Mesenchymal stem cell (in vitro differentiated cells and primary cell): ENCODE data around the gene MAPK10.

Source experiments
- DNase-seq: peaks from one replicate; pipeline ENCODE4 v3.0.0-alpha.2; 2013
- H2AFZ ChIP-seq: one replicate; pipeline ENCODE4 v1.6.1; 2013; ENCODE audit warnings: low read depth, mild to moderate bottlenecking, control low read depth, inconsistent platforms, low read length, moderate library complexity
- H2AK5ac ChIP-seq: 2 replicates; pipeline ENCODE4 v1.6.1; 2013; ENCODE audit warnings: low read length, moderate library complexity, mild to moderate bottlenecking, inconsistent platforms; ENCODE audit not compliant: severe bottlenecking
- H2BK120ac ChIP-seq: one replicate; pipeline ENCODE4 v1.6.1; 2013; ENCODE audit warnings: low read depth, mild to moderate bottlenecking, inconsistent platforms, low read length, moderate library complexity
- H2BK12ac ChIP-seq, 2 experiments: one replicate each; pipeline ENCODE4 v1.6.1; 2013; ENCODE audit warnings: inconsistent platforms in 2 of 2, low read length in 2 of 2, mild to moderate bottlenecking in 2 of 2, moderate library complexity in 2 of 2, control low read depth in 1 of 2
- H2BK15ac ChIP-seq: one replicate; pipeline ENCODE4 v1.6.1; 2013; ENCODE audit warnings: mild to moderate bottlenecking, low read depth, inconsistent platforms; ENCODE audit not compliant: poor library complexity, severe bottlenecking
- H2BK5ac ChIP-seq: 2 replicates; pipeline ENCODE4 v1.6.1; 2013; ENCODE audit warnings: low read depth, mild to moderate bottlenecking, low read length, control low read depth, inconsistent platforms; ENCODE audit not compliant: poor library complexity, severe bottlenecking
- H3K14ac ChIP-seq, 2 experiments: one replicate each; pipeline ENCODE4 v1.6.1; 2013; ENCODE audit warnings: inconsistent platforms in 2 of 2, low read length in 2 of 2, control low read depth in 1 of 2, mild to moderate bottlenecking in 1 of 2, moderate library complexity in 1 of 2
- H3K18ac ChIP-seq, 2 experiments: one replicate each; pipeline ENCODE4 v1.6.1; 2013; ENCODE audit warnings: inconsistent platforms in 2 of 2, low read length in 2 of 2, control low read depth in 1 of 2, low read depth in 1 of 2, mild to moderate bottlenecking in 1 of 2
- H3K23ac ChIP-seq, 2 experiments: one replicate each; pipeline ENCODE4 v1.6.1; 2013; ENCODE audit warnings: inconsistent platforms in 2 of 2, low read length in 2 of 2, mild to moderate bottlenecking in 2 of 2, moderate library complexity in 2 of 2, control low read depth in 1 of 2
- H3K27ac ChIP-seq: 2 replicates; pipeline ENCODE4 v1.5.1; 2013; ENCODE audit warnings: mild to moderate bottlenecking, moderate library complexity, low read length, control low read depth, inconsistent platforms; ENCODE audit not compliant: poor library complexity, severe bottlenecking
- H3K27me3 ChIP-seq, 2 experiments: 2 replicates each; pipeline versions ENCODE4 v1.6.1 to v1.7.0; 2013; ENCODE audit warnings: low read length in 2 of 2, mild to moderate bottlenecking in 2 of 2, moderate library complexity in 2 of 2, control low read depth in 1 of 2, inconsistent platforms in 1 of 2; ENCODE audit not compliant: control insufficient read depth in 1 of 2, insufficient read depth in 1 of 2
- H3K36me3 ChIP-seq, 2 experiments: 2 replicates each; pipeline versions ENCODE4 v1.6.1 to v1.7.0; 2013; ENCODE audit warnings: low read length in 2 of 2, control low read depth in 1 of 2, inconsistent platforms in 1 of 2, low read depth in 1 of 2, mild to moderate bottlenecking in 1 of 2; ENCODE audit not compliant: insufficient read depth in 2 of 2, control insufficient read depth in 1 of 2
- H3K4ac ChIP-seq, 2 experiments: one replicate each; pipeline ENCODE4 v1.6.1; 2013; ENCODE audit warnings: inconsistent platforms in 2 of 2, low read length in 2 of 2, mild to moderate bottlenecking in 2 of 2, moderate library complexity in 2 of 2, control low read depth in 1 of 2, low read depth in 1 of 2
- H3K4me1 ChIP-seq: 2 replicates; pipeline ENCODE4 v1.6.1; 2013; ENCODE audit warnings: low read depth, low read length, control low read depth; ENCODE audit not compliant: control insufficient read depth, insufficient read depth
- H3K4me2 ChIP-seq: 2 replicates; pipeline ENCODE4 v1.6.1; 2013; ENCODE audit warnings: low read length, mild to moderate bottlenecking, inconsistent platforms; ENCODE audit not compliant: poor library complexity, severe bottlenecking
- H3K4me3 ChIP-seq, 2 experiments: 2 replicates each; pipeline versions ENCODE4 v1.5.1 to v1.7.0; 2013; ENCODE audit warnings: low read length in 2 of 2, mild to moderate bottlenecking in 2 of 2, control low read depth in 1 of 2, low read depth in 1 of 2; ENCODE audit not compliant: insufficient read depth in 1 of 2
- H3K79me1 ChIP-seq: replicated peaks from 2 replicates; pipeline ENCODE4 v1.6.1; 2013; ENCODE audit warnings: mild to moderate bottlenecking, control low read depth, low read length, inconsistent platforms; ENCODE audit not compliant: poor library complexity, severe bottlenecking
- H3K9ac ChIP-seq: 2 replicates; pipeline ENCODE4 v1.7.0; 2013; ENCODE audit warnings: mild to moderate bottlenecking, low read length, moderate library complexity
- H3K9me3 ChIP-seq: 2 replicates; pipeline ENCODE4 v1.7.0; 2013; ENCODE audit warnings: mild to moderate bottlenecking, low read length; ENCODE audit not compliant: control insufficient read depth
- H4K8ac ChIP-seq: one replicate; pipeline ENCODE4 v1.6.1; 2013; ENCODE audit warnings: inconsistent platforms, mild to moderate bottlenecking, low read length, moderate library complexity
- H4K91ac ChIP-seq: one replicate; pipeline ENCODE4 v1.6.1; 2013; ENCODE audit warnings: mild to moderate bottlenecking, low read length, inconsistent platforms
- whole genome bisulfite sequencing: methylation state at CpG from one replicate; pipeline ENCODE4 v1.1.7; 2013; ENCODE audit warnings: mixed read lengths; 5-methylcytosine and 5-hydroxymethylcytosine counted together

The MAPK10 gene

DNA sequence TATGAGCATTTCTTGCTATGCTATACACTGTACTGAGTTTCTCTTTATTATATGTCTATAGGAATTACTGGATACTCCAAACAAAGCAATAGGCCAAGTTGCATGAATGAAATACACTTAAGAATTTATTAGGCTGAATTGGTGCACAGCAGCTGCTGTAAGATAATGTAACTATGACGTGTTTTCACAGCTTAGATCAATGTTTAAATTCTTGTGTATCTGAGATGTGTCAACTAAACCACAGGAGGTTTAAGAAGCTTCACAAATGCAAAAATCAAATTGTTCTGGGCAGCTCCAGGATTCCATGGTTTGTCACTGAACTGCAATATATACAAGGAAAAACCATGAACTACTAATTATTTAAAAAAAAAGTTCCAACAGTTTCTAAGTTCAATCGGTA is 156.7 kb downstream of the MAPK10 start:
- no peak for DNase-seq
- Histone ChIP-seq H2AK5ac (no peak overlapping the region), H2BK12ac (no peak overlapping the region), H3K27me3 (no peaks in the 10 kb centered on the region), H3K9ac (no peak overlapping the region), H2BK120ac (no peak overlapping the region), H3K36me3 (no peaks in the 10 kb centered on the region), H4K91ac (no peak overlapping the region), H3K23ac (no peak overlapping the region), H3K9me3 (no peaks in the 10 kb centered on the region), H3K27ac (no peak overlapping the region), H2BK5ac (no peak overlapping the region), H3K4me1 (no peaks in the 10 kb centered on the region), H2AFZ (no peak overlapping the region), H3K18ac (no peak overlapping the region), H3K79me1 (no peaks in the 10 kb centered on the region), H4K8ac (no peak overlapping the region), H3K4me2 (no peak overlapping the region), H3K14ac (no peak overlapping the region), H3K4me3 (no peak overlapping the region), H2BK15ac (no peak overlapping the region), H3K4ac (no peak overlapping the region)
- 69% methylated on average over 1 of the region's 2 CpGs for WGBS

GRCh38 chr4:86185659-86186058 is 174.2 kb downstream of the MAPK10 start:
- Histone ChIP-seq H4K91ac (no peak overlapping the region), H3K9me3 (peaks cover 13% of the 10 kb centered on the region), H3K4ac (no peak overlapping the region), H2AFZ (no peak overlapping the region), H3K4me3 (no peak overlapping the region), H4K8ac (no peak overlapping the region), H2BK12ac (no peak overlapping the region), H3K36me3 (no peaks in the 10 kb centered on the region), H2AK5ac (no peak overlapping the region), H3K27me3 (no peaks in the 10 kb centered on the region), H3K79me1 (no peaks in the 10 kb centered on the region), H2BK5ac (no peak overlapping the region), H2BK120ac (no peak overlapping the region), H3K4me2 (no peak overlapping the region), H3K27ac (no peak overlapping the region), H3K9ac (no peak overlapping the region), H3K4me1 (peaks cover 3% of the 10 kb centered on the region), H2BK15ac (no peak overlapping the region), H3K23ac (no peak overlapping the region), H3K14ac (no peak overlapping the region), H3K18ac (no peak overlapping the region)
- WGBS = 81% methylated on average over 1 of the region's 1 CpG
- DNase-seq = no peak

- Histone ChIP-seq H2BK5ac (no peak overlapping the region), H2AFZ (no peak overlapping the region), H3K4ac (no peak overlapping the region), H3K27me3 (no peaks in the 10 kb centered on the region), H3K23ac (no peak overlapping the region), H2BK120ac (no peak overlapping the region), H4K91ac (no peak overlapping the region), H3K9me3 (peaks cover 8% of the 10 kb centered on the region), H2AK5ac (no peak overlapping the region), H2BK15ac (no peak overlapping the region), H3K4me3 (no peak overlapping the region), H4K8ac (no peak overlapping the region), H3K14ac (no peak overlapping the region), H3K27ac (peak overlapping the region; percentile 53), H2BK12ac (no peak overlapping the region), H3K4me1 (peaks cover 3% of the 10 kb centered on the region), H3K4me2 (no peak overlapping the region), H3K9ac (no peak overlapping the region), H3K36me3 (no peaks in the 10 kb centered on the region), H3K18ac (peak overlapping the region in 1 of 2 experiments; percentile 12), H3K79me1 (no peaks in the 10 kb centered on the region)
- DNase-seq = no peak
- 95% methylated on average over 5 of the region's 5 CpGs for WGBS
Measured at GRCh38 chr4:86184901-86185285, 175.0 kb downstream of the MAPK10 start.

DNA sequence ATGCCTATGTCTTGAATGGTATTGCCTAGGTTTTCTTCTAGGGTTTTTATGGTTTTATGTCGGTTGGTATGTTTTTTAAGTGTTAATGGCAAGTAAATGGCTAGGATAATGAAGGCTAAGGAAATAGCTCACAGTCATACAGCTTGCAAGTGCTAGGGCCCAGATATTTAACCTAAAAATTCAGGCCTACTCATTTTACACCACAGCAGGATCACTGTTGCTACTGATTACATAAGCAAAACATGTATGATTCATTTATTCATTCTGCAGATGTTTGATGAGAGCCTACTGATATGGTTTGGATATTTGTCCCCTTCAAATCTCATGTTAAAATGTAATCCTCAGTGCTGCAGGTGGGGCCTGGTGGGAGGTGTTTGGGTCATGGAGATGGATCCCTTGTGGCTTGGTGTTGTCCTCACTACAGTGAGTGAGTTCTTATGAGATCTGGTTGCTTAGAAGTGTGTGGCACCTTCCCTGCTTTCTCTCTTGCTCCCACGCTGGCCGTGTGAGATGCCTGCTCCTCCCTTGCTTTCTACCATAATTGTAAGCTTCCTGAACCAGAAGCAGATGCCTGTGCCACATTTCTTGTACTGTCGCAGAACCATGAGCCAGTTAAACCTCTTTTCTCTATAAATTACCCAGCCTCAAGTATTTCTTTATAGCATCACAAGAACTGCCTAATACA is 175.5 kb downstream of the MAPK10 start:
- Histone ChIP-seq H3K9ac (no peak overlapping the region), H2AFZ (no peak overlapping the region), H3K36me3 (no peaks in the 10 kb centered on the region), H2AK5ac (no peak overlapping the region), H3K9me3 (peaks cover 12% of the 10 kb centered on the region), H3K4me3 (no peak overlapping the region), H3K18ac (peak overlapping the region in 1 of 2 experiments; percentile 43), H4K8ac (no peak overlapping the region), H2BK12ac (no peak overlapping the region), H3K27ac (peak overlapping the region; percentile 53), H3K23ac (no peak overlapping the region), H3K79me1 (no peaks in the 10 kb centered on the region), H4K91ac (peak overlapping the region; percentile 27), H3K4me2 (no peak overlapping the region), H3K4me1 (peaks cover 3% of the 10 kb centered on the region), H2BK120ac (no peak overlapping the region), H2BK5ac (no peak overlapping the region), H3K4ac (no peak overlapping the region), H2BK15ac (peak overlapping the region; percentile 69), H3K14ac (no peak overlapping the region), H3K27me3 (no peaks in the 10 kb centered on the region)
- no peak for DNase-seq
- WGBS = 93% methylated on average over 3 of the region's 4 CpGs
